GM12873 (cell line): ENCODE data around the gene SYTL3.

ENCODE experiments used
- CTCF ChIP-seq: IDR thresholded peaks from 2 replicates; pipeline ENCODE4 v1.5.1; 2012; ENCODE audit warnings: low read depth, mild to moderate bottlenecking, moderate library complexity, low read length, control low read depth; ENCODE audit not compliant: insufficient read depth; ENCODE audit errors: missing control alignments

Gene SYTL3

GRCh38 chr6:158609455-158610155, 40.2 kb upstream of the SYTL3 start:
- no peak for TF ChIP-seq CTCF

GRCh38 chr6:158610319-158610968, 39.4 kb upstream of the SYTL3 start:
- TF ChIP-seq CTCF = no peak

- no peak for TF ChIP-seq CTCF
Observed at GRCh38 chr6:158611039-158611438, 38.8 kb upstream of the SYTL3 start.

GRCh38 chr6:158611541-158612370, 38.1 kb upstream of the SYTL3 start:
- TF ChIP-seq CTCF = no peak

GRCh38 chr6:158619922-158620801, 29.7 kb upstream of the SYTL3 start:
- TF ChIP-seq CTCF = no peak

- no peak for TF ChIP-seq CTCF
Observed at GRCh38 chr6:158620963-158621693, 28.7 kb upstream of the SYTL3 start.
